K562 (cell line): ENCODE measurements around the gene EFNA1. TPM values are rescaled to one million over a fixed set of nuclear protein-coding genes. Genes with fewer than 3 reads are reported as not detected.

ENCODE experiments used
- BCLAF1 ChIP-seq, 2 experiments: fragments of 450-650 bp in 1 of 2; IDR thresholded peaks; 2 replicates each; pipeline ENCODE4 v1.6.1; 2011 to 2017; ENCODE audit warnings: low read depth in 2 of 2, antibody characterized with exemption in 1 of 2, borderline replicate concordance in 1 of 2, low read length in 1 of 2, mild to moderate bottlenecking in 1 of 2, mixed read lengths in 1 of 2; ENCODE audit not compliant: control insufficient read depth in 1 of 2
- CEBPZ ChIP-seq: fragments of 150-350 bp; IDR thresholded peaks from 2 replicates; pipeline ENCODE4 v1.6.1; 2014; ENCODE audit warnings: low read depth, mild to moderate bottlenecking, low read length, borderline replicate concordance
- ETV5 ChIP-seq: sonication (generic); formaldehyde crosslinking; IDR thresholded peaks from 2 replicates; pipeline ENCODE4 v1.4.0; 2020; ENCODE audit warnings: low read depth, mild to moderate bottlenecking, missing genetic modification reagents
- HNRNPK ChIP-seq: fragments of 200-400 bp; formaldehyde crosslinking; IDR thresholded peaks from one replicate; pipeline ENCODE4 v1.6.1; 2018; ENCODE audit warnings: mild to moderate bottlenecking, low read depth, low read length; ENCODE audit not compliant: poor library complexity, severe bottlenecking
- HNRNPLL ChIP-seq: fragments of 200-400 bp; formaldehyde crosslinking; IDR thresholded peaks from 2 replicates; pipeline ENCODE4 v1.6.1; 2017; ENCODE audit warnings: low read length, low read depth, mild to moderate bottlenecking; ENCODE audit not compliant: poor library complexity, severe bottlenecking
- PHF20 ChIP-seq: fragments of 450-650 bp; IDR thresholded peaks from 2 replicates; pipeline ENCODE4 v1.6.1; 2018; ENCODE audit not compliant: partially characterized antibody
- POLR2A ChIP-seq: fragments of 450-650 bp; conservative IDR thresholded peaks from 2 replicates; pipeline ENCODE4 v1.6.1; 2016
- POLR2AphosphoS5 ChIP-seq: IDR thresholded peaks from 2 replicates; pipeline ENCODE4 v1.6.1; 2011; ENCODE audit warnings: mild to moderate bottlenecking, low read depth, low read length, moderate library complexity; ENCODE audit not compliant: control insufficient read depth, insufficient read depth
- RBBP5 ChIP-seq: fragments of 200-600 bp; sonication (generic); IDR thresholded peaks from 2 replicates; pipeline ENCODE4 v1.6.1; 2012; ENCODE audit warnings: borderline replicate concordance, mild to moderate bottlenecking, low read length, control low read depth, inconsistent platforms; ENCODE audit not compliant: insufficient read depth, poor library complexity, severe bottlenecking
- SIN3B ChIP-seq: fragments of 450-650 bp; IDR thresholded peaks from 2 replicates; pipeline ENCODE4 v1.6.1; 2017; ENCODE audit warnings: low read depth, mild to moderate bottlenecking, moderate library complexity
- TAF7 ChIP-seq: fragments of 450-650 bp; IDR thresholded peaks from 2 replicates; pipeline ENCODE4 v1.6.1; 2016; ENCODE audit warnings: missing genetic modification characterization, missing compliant biosample characterization
- ZBTB7A ChIP-seq: IDR thresholded peaks from 2 replicates; pipeline ENCODE4 v1.6.1; 2011; ENCODE audit warnings: low read depth, mild to moderate bottlenecking, low read length, moderate library complexity, borderline replicate concordance; ENCODE audit not compliant: control insufficient read depth
- ZNF175 ChIP-seq: fragments of 200-800 bp; sonication (Bioruptor generic); IDR thresholded peaks from 2 replicates; pipeline ENCODE4 v1.6.1; 2016; ENCODE audit warnings: low read depth, mild to moderate bottlenecking, missing genetic modification characterization, missing compliant biosample characterization
- ZNF347 ChIP-seq: fragments of 450-650 bp; formaldehyde crosslinking; IDR thresholded peaks from 2 replicates; pipeline ENCODE4 v1.4.0; 2020; ENCODE audit warnings: low read depth, mild to moderate bottlenecking, moderate library complexity
- ZNF551 ChIP-seq: fragments of 250-450 bp; sonication (Bioruptor Pico); IDR thresholded peaks from 2 replicates; pipeline ENCODE4 v1.5.0; 2021; ENCODE audit warnings: mild to moderate bottlenecking, moderate library complexity
- ZNF778 ChIP-seq: fragments of 450-650 bp; formaldehyde crosslinking; IDR thresholded peaks from 2 replicates; pipeline ENCODE4 v1.4.0; 2020; ENCODE audit warnings: mild to moderate bottlenecking, moderate library complexity
- polyA plus RNA-seq, 8 experiments: library from polyadenylated mRNA; depleted of rRNA in 4 of 8; stranded (reverse) in 5 of 8; unstranded in 3 of 8; fragments of >200 nt; fragmentation: Nextera tagmentation in 2 of 8; fragmentation: Illumina TruSeq in 1 of 8; extraction: Ambion mirVana in 2 of 8; extraction: Trizol in 1 of 8; gene quantifications; 2 replicates each; pipeline versions ENCODE4 v1.2.1 to v1.2.3, GENCODE V29; 2011 to 2014; ENCODE audit warnings: inconsistent platforms in 1 of 8, missing spikeins in 1 of 8
- total RNA-seq, 7 experiments: library from RNA; depleted of rRNA in 6 of 7; stranded (reverse); fragments of >200 nt in 6 of 7; fragmentation: Illumina TruSeq in 2 of 7; extraction: Trizol in 2 of 7; gene quantifications; 2 replicates each; pipeline versions ENCODE4 v1.2.1 to v1.2.3, GENCODE V29; 2011 to 2021; ENCODE audit warnings: low replicate concordance in 1 of 7
- TF ChIP-seq, protein P1 (sequence below): fragments of 450-650 bp; IDR thresholded peaks from 2 replicates; pipeline ENCODE4 v1.6.1; 2016; ENCODE audit warnings: antibody characterized with exemption

The EFNA1 gene
- total and polyA plus RNA-seq, 9 of the 15 experiments (the other 6 are each of a cell fraction or from before 2014, with no cell fraction given): 2.1 to 9.3 (median 3.0) TPM

DNA sequence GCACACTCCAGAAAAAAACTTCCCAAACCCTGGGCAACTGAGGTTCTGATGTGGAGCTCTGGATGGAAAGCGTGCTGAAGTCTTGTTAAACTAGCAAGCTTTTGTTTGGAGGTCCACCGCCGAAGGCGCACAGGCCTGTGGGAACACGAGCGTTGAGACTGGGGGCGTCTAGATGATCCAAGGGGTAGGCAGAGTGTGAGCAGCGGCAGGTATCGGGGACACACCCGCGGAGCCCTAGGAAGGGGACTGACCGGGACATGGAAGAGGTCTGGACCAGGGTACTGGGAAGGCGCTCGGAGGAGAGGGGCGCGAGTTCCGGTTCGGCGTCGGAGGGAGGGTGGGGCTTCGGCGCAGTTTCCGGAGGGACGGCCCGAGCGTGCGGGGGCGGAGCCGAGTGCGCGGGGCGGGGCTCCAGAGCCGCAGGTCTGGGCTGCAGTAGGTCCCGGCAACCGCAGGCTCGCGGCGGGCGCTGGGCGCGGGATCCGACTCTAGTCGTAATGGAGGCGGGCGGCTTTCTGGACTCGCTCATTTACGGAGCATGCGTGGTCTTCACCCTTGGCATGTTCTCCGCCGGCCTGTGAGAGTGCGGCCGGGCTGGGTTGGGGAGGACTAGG is 7.8 kb downstream of the EFNA1 start, which contains the start of gene SLC50A1 (continued):
- TF ChIP-seq SIN3B (peak; percentile 52; the same call in 1 of the 2 replicates), CEBPZ (no peak), TAF7 (tag) (peak; percentile 77), POLR2AphosphoS5 (peak; percentile 84), HNRNPLL (peak; percentile 97), ZNF347 (no peak), ZNF778 (CRISPR knock-in tag) (no peak), ETV5 (peak; percentile 87), ZNF551 (CRISPR knock-in tag) (no peak), HNRNPK (no peak), ZBTB7A (peak; percentile 60; the same call in 1 of the 2 replicates), RBBP5 (peak; percentile 66), BCLAF1 (IDR thresholded peaks at IDR 0.05; ENCODE audit: borderline replicate concordance in 1 of 2, control insufficient read depth in 1 of 2, low read depth in 2 of 2, low read length in 1 of 2) (no peak), PHF20 (peak; percentile 63), ZNF175 (CRISPR knock-in tag) (peak; percentile 62; the same call in 1 of the 2 replicates), POLR2A (peak; percentile 94)
- TF ChIP-seq, protein P1, sequence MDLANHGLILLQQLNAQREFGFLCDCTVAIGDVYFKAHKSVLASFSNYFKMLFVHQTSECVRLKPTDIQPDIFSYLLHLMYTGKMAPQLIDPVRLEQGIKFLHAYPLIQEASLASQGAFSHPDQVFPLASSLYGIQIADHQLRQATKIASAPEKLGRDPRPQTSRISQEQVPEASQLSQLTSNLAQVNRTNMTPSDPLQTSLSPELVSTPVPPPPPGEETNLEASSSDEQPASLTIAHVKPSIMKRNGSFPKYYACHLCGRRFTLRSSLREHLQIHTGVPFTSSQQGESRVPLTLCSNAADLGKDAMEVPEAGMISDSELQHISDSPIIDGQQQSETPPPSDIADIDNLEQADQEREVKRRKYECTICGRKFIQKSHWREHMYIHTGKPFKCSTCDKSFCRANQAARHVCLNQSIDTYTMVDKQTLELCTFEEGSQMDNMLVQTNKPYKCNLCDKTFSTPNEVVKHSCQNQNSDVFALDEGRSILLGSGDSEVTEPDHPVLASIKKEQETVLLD: 0 out of 2 replicates have a peak, but pooled peaks have one; percentile 11
